ENCODE results near the gene POLL.

POLL gene

GRCh38 chr10:101623528-101623927, 35.5 kb upstream of the POLL start:
- Histone ChIP-seq H3K79me2 (ENCODE audit: insufficient read depth, low read length) (peaks cover 8% of the 10 kb centered on the region; the same call in 1 of the 2 replicates), H3K4me3 (ENCODE audit: insufficient read depth, low read length, poor library complexity, severe bottlenecking) (no peak overlapping the region), H3K27me3 (ENCODE audit: low read length) (no peaks in the 10 kb centered on the region), H3K9me2 (replicated peaks; ENCODE audit: insufficient read depth, low read length) (no peaks in the 10 kb centered on the region), H3K9ac (ENCODE audit: low read length) (no peak overlapping the region), H2AFZ (ENCODE audit: low read depth, low read length, severe bottlenecking) (no peak overlapping the region), H3F3A (ENCODE audit: insufficient read depth) (no peaks in the 10 kb centered on the region), H4K20me1 (ENCODE audit: low read depth, low read length) (no peaks in the 10 kb centered on the region), H3K36me3 (ENCODE audit: low read length) (0 out of 2 replicates have a peak, but pooled peaks cover 6% of the 10 kb centered on the region), H3K4me2 (ENCODE audit: low read depth, low read length, poor library complexity, severe bottlenecking) (no peak overlapping the region), H3K27ac (ENCODE audit: low read depth, low read length) (no peak overlapping the region), H3K9me3 (ENCODE audit: insufficient read depth, low read length) (no peaks in the 10 kb centered on the region)
- no peak for TF ChIP-seq EZH2phosphoT487 (conservative IDR thresholded peaks at IDR 0.05; ENCODE audit: low read length)
- TF ChIP-seq, protein P1, sequence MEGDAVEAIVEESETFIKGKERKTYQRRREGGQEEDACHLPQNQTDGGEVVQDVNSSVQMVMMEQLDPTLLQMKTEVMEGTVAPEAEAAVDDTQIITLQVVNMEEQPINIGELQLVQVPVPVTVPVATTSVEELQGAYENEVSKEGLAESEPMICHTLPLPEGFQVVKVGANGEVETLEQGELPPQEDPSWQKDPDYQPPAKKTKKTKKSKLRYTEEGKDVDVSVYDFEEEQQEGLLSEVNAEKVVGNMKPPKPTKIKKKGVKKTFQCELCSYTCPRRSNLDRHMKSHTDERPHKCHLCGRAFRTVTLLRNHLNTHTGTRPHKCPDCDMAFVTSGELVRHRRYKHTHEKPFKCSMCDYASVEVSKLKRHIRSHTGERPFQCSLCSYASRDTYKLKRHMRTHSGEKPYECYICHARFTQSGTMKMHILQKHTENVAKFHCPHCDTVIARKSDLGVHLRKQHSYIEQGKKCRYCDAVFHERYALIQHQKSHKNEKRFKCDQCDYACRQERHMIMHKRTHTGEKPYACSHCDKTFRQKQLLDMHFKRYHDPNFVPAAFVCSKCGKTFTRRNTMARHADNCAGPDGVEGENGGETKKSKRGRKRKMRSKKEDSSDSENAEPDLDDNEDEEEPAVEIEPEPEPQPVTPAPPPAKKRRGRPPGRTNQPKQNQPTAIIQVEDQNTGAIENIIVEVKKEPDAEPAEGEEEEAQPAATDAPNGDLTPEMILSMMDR (IDR thresholded peaks at IDR 0.05; ENCODE audit: insufficient read depth, low read length, poor library complexity, severe bottlenecking) = no peak

DNA sequence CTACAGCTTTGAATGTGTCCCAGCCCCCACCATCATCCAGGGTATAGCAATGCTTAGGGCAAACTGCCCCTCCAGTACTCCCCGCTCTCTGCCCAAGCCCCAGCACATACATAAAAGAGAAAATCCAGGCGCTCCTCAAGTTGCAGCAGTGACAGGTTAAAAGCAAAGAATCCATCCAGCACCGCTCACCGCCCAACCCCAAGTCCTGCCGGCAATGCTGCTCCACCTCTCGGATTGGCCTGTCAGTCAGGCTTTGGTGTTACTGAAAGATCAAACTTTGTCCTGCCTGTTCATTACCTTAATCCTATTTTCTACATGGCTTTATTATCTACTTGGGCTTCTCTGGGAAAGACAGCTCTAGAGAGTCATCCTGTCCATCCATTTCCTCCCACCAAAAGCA, 31.9 kb upstream of the POLL start:
- no peak overlapping the region for H3K4me2 ChIP-seq (ENCODE audit: low read depth, low read length, poor library complexity, severe bottlenecking)

DNA sequence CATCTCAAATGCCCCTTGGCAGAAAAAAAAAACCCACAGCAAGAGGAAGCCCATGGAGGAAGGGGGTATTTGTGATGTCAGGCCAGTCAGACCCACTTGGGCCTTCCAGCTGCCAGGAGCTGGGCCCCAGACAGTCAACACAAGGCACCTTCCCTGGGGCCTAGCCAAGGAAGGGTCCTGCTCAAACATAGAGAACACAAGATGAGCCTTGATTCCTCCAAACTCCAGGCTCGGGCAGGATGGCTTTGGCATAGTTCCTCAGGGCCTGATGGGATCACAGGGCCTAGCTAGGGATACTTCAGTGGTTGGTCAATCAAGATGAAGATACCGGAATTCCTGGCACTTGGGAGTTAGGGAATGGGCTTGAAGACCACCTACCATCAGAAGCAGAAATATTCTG, 30.8 kb upstream of the POLL start:
- H3K4me2 ChIP-seq (ENCODE audit: low read depth, low read length, poor library complexity, severe bottlenecking) = no peak overlapping the region
- no peaks in the 10 kb centered on the region for H3K79me2 ChIP-seq (ENCODE audit: insufficient read depth, low read length)
- no peak overlapping the region for H3K4me3 ChIP-seq (ENCODE audit: insufficient read depth, low read length, poor library complexity, severe bottlenecking)
- H3K36me3 ChIP-seq (ENCODE audit: low read length) = 0 out of 2 replicates have a peak, but pooled peaks cover 2% of the 10 kb centered on the region
- no peaks in the 10 kb centered on the region for H3K9me2 ChIP-seq (replicated peaks; ENCODE audit: insufficient read depth, low read length)
- peaks cover 10% of the 10 kb centered on the region; the same call in 1 of the 2 replicates for H3F3A ChIP-seq (ENCODE audit: insufficient read depth)
- no peaks in the 10 kb centered on the region for H4K20me1 ChIP-seq (ENCODE audit: low read depth, low read length)
- no peaks in the 10 kb centered on the region for H3K27me3 ChIP-seq (ENCODE audit: low read length)
- H2AFZ ChIP-seq (ENCODE audit: low read depth, low read length, severe bottlenecking) = no peak overlapping the region
- TF ChIP-seq, protein P1 (IDR thresholded peaks at IDR 0.05; ENCODE audit: insufficient read depth, low read length, poor library complexity, severe bottlenecking) = no peak
- TF ChIP-seq EZH2phosphoT487 (conservative IDR thresholded peaks at IDR 0.05; ENCODE audit: low read length) = no peak
- peak overlapping the region; percentile 69; the same call in 1 of the 2 replicates for H3K27ac ChIP-seq (ENCODE audit: low read depth, low read length)
- H3K9me3 ChIP-seq (ENCODE audit: insufficient read depth, low read length) = no peaks in the 10 kb centered on the region
- no peak overlapping the region for H3K9ac ChIP-seq (ENCODE audit: low read length)

More for the DNA sequence above, 31.9 kb upstream of the POLL start:
- Histone ChIP-seq H3F3A (ENCODE audit: insufficient read depth) (peaks cover 10% of the 10 kb centered on the region; the same call in 1 of the 2 replicates), H4K20me1 (ENCODE audit: low read depth, low read length) (no peaks in the 10 kb centered on the region), H3K27ac (ENCODE audit: low read depth, low read length) (no peak overlapping the region), H3K9ac (ENCODE audit: low read length) (no peak overlapping the region), H3K36me3 (ENCODE audit: low read length) (0 out of 2 replicates have a peak, but pooled peaks cover 6% of the 10 kb centered on the region), H3K9me3 (ENCODE audit: insufficient read depth, low read length) (no peaks in the 10 kb centered on the region), H3K27me3 (ENCODE audit: low read length) (no peaks in the 10 kb centered on the region), H3K4me3 (ENCODE audit: insufficient read depth, low read length, poor library complexity, severe bottlenecking) (no peak overlapping the region), H2AFZ (ENCODE audit: low read depth, low read length, severe bottlenecking) (no peak overlapping the region), H3K79me2 (ENCODE audit: insufficient read depth, low read length) (no peaks in the 10 kb centered on the region), H3K9me2 (replicated peaks; ENCODE audit: insufficient read depth, low read length) (no peaks in the 10 kb centered on the region)
- no peak for TF ChIP-seq EZH2phosphoT487 (conservative IDR thresholded peaks at IDR 0.05; ENCODE audit: low read length)
- TF ChIP-seq, protein P1 (IDR thresholded peaks at IDR 0.05; ENCODE audit: insufficient read depth, low read length, poor library complexity, severe bottlenecking) = no peak

All from SU-DHL-6 (cell line).